ENCODE measurements around the gene DIO2.

- no peak for TF ChIP-seq CTCF (IDR thresholded peaks at IDR 0.05; ENCODE audit: insufficient read depth, low read depth, low read length)
- no peak for TF ChIP-seq EZH2 (IDR thresholded peaks at IDR 0.05; ENCODE audit: insufficient read depth, low read length)
Measured at GRCh38 chr14:80152763-80153162, 58.5 kb downstream of the DIO2 start.
